Fibroblast of villous mesenchyme (primary cell): ENCODE data around the gene OSGIN1. TPM values are rescaled to one million over a fixed set of nuclear protein-coding genes. Genes with fewer than 3 reads are reported as not detected.

Experiments
- DNase-seq: peaks from one replicate; pipeline ENCODE4 v3.0.0-alpha.2; 2010; ENCODE audit warnings: low read depth
- H3K4me3 ChIP-seq: 2 replicates; pipeline ENCODE4 v1.5.1; 2011; ENCODE audit warnings: low read depth, mild to moderate bottlenecking, low read length
- total RNA-seq: library from RNA; depleted of rRNA; stranded (reverse); fragments of >200 nt; gene quantifications from 2 replicates; pipeline ENCODE4 v1.2.3, GENCODE V29; 2012
- TF ChIP-seq, protein P1 (sequence below): IDR thresholded peaks from 2 replicates; pipeline ENCODE4 v1.5.1; 2012; ENCODE audit warnings: low read depth, mild to moderate bottlenecking, low read length; ENCODE audit not compliant: insufficient read depth

OSGIN1 gene
- total RNA-seq, 1 donor: 6.5 TPM

DNA sequence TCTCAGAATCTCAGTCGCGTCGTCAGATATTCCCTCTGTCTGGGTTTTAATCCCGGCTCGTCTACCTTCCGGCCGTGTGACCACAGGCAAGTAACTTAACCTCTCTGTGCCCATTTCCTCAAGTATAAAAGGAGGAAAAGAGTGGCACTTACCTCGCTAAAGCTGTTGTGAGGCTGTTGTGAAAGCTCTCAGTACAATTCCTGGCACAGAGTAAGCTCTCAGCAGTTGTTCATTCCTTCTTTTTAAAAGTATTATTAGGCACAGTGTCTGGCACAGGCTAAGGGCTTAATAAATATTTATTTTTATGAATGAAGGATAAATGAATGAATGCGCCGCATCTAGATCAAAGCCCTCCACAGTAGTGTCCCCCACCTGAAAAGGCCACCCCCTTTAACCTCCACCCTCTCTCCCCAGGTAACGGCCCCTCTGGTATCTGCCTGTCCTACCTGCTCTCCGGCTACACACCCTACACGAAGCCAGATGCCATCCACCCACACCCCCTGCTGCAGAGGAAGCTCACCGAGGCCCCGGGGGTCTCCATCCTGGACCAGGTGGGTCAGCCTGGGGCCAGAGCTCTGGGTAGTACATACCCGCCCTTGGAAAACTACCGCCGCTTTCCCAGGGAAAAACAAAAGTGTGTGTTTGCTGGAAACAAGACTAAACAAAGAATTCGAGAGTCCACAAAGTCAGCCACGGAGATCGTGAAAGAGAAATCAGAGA lies 6.0 kb downstream of the OSGIN1 start:
- H3K4me3 ChIP-seq: no peak overlapping the region
- no peak for DNase-seq
- TF ChIP-seq, protein P1, sequence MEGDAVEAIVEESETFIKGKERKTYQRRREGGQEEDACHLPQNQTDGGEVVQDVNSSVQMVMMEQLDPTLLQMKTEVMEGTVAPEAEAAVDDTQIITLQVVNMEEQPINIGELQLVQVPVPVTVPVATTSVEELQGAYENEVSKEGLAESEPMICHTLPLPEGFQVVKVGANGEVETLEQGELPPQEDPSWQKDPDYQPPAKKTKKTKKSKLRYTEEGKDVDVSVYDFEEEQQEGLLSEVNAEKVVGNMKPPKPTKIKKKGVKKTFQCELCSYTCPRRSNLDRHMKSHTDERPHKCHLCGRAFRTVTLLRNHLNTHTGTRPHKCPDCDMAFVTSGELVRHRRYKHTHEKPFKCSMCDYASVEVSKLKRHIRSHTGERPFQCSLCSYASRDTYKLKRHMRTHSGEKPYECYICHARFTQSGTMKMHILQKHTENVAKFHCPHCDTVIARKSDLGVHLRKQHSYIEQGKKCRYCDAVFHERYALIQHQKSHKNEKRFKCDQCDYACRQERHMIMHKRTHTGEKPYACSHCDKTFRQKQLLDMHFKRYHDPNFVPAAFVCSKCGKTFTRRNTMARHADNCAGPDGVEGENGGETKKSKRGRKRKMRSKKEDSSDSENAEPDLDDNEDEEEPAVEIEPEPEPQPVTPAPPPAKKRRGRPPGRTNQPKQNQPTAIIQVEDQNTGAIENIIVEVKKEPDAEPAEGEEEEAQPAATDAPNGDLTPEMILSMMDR: no peak

GRCh38 chr16:83959656-83960434 lies 6.8 kb downstream of the OSGIN1 start:
- TF ChIP-seq, protein P1: no peak
- H3K4me3 ChIP-seq: no peak overlapping the region
- no peak for DNase-seq

- H3K4me3 ChIP-seq: no peak overlapping the region
- TF ChIP-seq, protein P1: no peak
- no peak for DNase-seq
Observed at GRCh38 chr16:83960521-83961249, 7.6 kb downstream of the OSGIN1 start.

- TF ChIP-seq, protein P1: no peak
- H3K4me3 ChIP-seq: no peak overlapping the region
- DNase-seq: no peak
Observed at GRCh38 chr16:83961591-83961990, 8.6 kb downstream of the OSGIN1 start.

DNA sequence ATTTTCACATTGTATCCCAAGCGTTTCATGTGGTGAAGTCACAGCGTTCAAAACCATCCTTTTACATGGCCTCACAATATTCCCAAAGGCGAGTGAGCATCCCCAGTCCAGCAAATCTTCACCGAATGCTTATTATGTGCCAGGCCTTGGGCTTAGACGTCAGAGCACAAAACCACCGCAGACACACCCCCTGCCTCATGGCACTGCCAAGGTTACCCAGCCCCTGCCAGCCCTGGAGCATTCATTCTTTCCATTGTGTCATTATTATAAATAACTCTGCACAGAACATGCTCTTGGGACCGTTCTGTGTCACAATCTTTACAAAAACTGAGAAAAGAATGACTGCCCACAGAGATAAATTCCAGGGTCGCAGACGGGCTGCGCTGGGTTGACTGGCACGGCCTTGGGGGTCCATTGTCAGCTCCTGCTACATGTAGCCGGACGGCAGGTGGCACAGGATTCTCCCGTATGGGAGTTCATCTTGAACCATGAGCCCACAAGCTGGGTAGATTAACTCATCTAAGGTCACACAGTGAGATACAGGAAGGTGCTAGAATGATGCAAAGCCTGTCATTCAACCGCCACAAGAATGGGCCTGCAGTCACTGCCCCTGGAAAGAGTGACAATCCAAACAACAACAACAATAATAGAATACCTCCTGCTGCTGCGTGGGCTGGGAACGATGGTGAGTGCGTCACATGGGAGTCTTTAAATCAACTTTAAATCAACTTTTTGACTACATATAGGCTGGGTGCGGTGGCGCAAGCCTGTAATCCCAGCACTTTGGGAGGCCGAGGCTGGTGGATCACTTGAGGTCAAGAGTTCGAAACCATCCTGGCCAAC lies 10.5 kb downstream of the OSGIN1 start:
- TF ChIP-seq, protein P1: no peak
- no peak overlapping the region for H3K4me3 ChIP-seq
- DNase-seq: no peak

- no peak for DNase-seq
- no peak overlapping the region for H3K4me3 ChIP-seq
- TF ChIP-seq, protein P1: no peak
Observed at GRCh38 chr16:83964684-83965443, 11.8 kb downstream of the OSGIN1 start.
